NCI-H2107 treated with DMSO at 0.1 percent for 48 hours (cell line): ENCODE results near the gene ZNF460.

Source experiments
- DNase-seq: peaks from one replicate; lab custom pipeline; 2025; ENCODE audit not compliant: unreplicated experiment; lab: John Stamatoyannopoulos, UW

ZNF460 gene

GRCh38 chr19:57338877-57339276 lies 58.6 kb downstream of the ZNF460 start:
- no peak for DNase-seq

DNA sequence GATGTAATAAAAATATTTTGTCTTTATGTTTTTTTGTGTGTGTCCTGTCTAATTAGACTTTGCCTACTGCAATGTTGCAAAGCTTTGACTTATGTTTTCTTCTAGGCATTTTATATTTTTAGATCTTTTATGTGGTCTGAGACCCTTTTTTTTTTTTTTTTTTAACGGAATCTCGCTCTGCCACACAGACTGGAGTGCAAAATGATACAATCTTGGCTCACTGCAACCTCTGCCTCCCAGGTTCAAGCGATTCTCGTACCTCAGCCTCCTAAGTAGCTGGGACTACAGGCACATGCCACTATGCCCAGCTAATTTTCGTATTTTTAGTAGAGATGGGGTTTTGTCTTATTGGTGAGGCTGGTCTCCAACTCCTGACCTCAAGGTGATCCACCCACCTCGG lies 62.3 kb downstream of the ZNF460 start:
- DNase-seq, result no peak
